ENCODE measurements around the gene SEC24B.
"Not testable (repeated sequence)": the region's sequence is repeated elsewhere in the genome, so short reads cannot be mapped to it uniquely, and the experiment has no call there.

Gene SEC24B

GRCh38 chr4:109576462-109576861 lies 142.8 kb downstream of the SEC24B start:
- DNase-seq (ENCODE audit: low read depth in 2 of 2): no peak

- no peak for DNase-seq (ENCODE audit: low read depth in 2 of 2)
These were observed 145.2 kb downstream of the SEC24B start for GRCh38 chr4:109578846-109579245.

GRCh38 chr4:109579997-109580396 lies 146.4 kb downstream of the SEC24B start:
- DNase-seq (ENCODE audit: low read depth in 2 of 2): not testable (repeated sequence)

- no peak for DNase-seq (ENCODE audit: low read depth in 2 of 2)
These were observed 154.6 kb downstream of the SEC24B start for GRCh38 chr4:109588176-109588575.

GRCh38 chr4:109589119-109589518 lies 155.5 kb downstream of the SEC24B start:
- DNase-seq (ENCODE audit: low read depth in 2 of 2): no peak

- DNase-seq (ENCODE audit: low read depth in 2 of 2): no peak
These were observed 156.0 kb downstream of the SEC24B start for GRCh38 chr4:109589605-109590004.

Measured in stimulated activated CD8-positive, alpha-beta memory T cell treated with anti-CD3 and anti-CD28 coated beads, Interleukin-7, amount 100 ng/mL, for 1 hour (primary cell).